NOMO-1 treated with DMSO at 0.1 percent for 48 hours (cell line): ENCODE results near the gene DDAH1.

Source experiments
- DNase-seq: peaks from one replicate; lab custom pipeline; 2025; ENCODE audit not compliant: unreplicated experiment; lab: John Stamatoyannopoulos, UW

Gene DDAH1

GRCh38 chr1:85445906-85446305 is 19.1 kb downstream of the DDAH1 start:
- no peak for DNase-seq

GRCh38 chr1:85444381-85444780 is 20.6 kb downstream of the DDAH1 start:
- no peak for DNase-seq

DNA sequence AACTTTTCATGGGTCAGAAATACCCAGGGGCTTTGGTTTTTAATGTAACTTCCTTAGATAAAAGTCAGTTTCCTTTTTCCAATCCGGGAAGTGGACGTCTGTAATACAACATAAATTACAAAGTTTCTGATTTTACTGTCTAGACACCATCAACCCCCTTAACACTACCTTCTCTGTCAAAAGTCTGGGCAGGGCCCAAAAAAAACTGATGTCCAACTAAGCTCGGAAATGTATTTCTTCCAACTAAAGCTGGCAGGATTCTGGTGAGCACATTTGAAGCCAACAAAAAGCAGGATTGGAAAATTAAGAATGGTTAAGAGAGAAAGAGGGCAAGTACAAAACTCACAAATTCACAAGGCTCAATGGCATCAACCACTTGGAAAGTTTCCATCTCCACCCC is 24.3 kb downstream of the DDAH1 start:
- DNase-seq: no peak

DNA sequence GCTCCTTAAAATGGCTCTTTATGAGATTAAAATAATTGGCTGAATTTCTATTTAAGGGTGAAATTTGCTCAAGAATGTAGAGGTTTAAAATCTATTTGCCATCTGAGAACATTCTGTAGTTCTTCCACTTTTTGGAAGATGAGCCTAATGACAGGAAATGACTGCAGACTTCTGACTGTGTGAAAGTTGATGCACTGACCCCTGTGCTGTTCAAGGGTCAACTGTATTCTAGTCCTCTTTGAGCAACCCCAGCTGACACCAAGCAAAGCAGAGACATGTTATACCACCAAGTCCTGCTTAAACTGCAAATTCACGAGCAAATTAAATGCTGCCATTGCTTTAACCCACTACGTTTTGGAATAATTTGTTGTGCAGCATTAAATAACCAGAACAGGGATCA is 26.6 kb downstream of the DDAH1 start:
- no peak for DNase-seq

DNA sequence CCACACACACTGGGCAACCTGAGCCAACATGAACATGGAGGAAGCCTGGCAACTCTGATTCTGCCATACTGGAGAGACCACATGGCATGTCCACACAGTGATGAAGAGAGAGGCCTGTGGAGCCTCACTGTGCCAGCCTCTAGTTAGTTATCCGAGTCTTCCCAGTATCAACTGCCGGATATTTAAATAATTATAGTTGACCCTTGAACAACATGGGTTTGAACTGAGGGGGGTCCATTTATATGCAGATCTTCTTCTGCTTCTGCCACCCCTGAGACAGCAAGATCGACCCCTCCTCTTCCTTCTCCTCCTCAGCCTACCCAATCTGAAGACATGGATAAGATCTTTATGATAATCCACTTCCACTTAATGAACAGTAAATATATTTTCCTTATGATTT is 27.8 kb downstream of the DDAH1 start:
- DNase-seq: no peak

- DNase-seq: no peak
Measured at GRCh38 chr1:85433096-85433495, 31.9 kb downstream of the DDAH1 start.

DNA sequence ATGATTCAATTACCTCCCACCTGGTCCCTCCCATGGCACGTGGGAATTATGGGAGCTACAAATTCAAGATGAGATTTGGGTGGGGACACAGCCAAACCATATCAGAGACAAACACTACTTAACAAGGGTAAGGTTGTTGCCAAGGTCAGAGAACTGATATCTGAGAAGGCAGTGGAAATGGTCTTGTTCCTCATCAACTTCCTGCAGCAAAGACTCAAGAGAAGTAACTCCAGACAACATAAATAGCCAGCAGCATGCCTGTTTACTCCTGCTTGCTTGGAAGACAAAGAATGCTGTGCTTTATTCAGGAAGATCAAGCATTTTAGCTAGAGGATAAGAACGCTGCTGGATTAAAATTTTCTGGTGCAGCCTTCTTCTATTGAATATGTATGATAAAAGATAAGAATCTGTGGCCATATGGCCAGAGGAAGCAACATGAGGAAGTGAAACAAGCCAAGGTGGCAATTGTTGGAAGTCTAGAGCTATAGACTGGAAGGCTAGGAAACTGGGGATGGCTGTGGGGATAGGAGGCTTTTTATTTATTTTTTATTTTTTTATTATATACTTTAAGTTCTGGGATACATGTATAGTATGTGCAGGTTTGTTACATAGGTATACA is 36.4 kb downstream of the DDAH1 start:
- DNase-seq: peak; percentile 79

- peak; percentile 8 for DNase-seq
Measured at GRCh38 chr1:85427849-85428248, 37.1 kb downstream of the DDAH1 start.

GRCh38 chr1:85427331-85427730 is 37.6 kb downstream of the DDAH1 start:
- no peak for DNase-seq

DNA sequence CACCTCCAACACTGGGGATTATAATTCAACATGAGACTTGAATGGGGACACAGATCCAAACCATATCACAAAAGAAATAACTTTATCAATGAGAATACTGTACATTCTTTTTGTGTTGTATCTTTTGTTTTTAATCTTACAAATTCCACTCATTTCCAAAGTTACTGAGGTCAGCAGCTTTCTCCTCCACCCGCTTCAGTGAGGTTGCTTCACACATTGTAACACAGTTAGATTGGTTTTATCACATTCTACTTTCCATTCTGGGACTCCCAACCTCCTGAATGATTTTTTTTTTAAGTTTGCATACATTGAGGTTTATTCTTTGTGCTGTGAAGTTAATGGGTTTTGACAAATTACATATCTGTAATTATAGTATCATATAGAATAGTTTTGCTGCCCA is 43.8 kb downstream of the DDAH1 start:
- no peak for DNase-seq

- DNase-seq: no peak
Measured at GRCh38 chr1:85420199-85420598, 44.8 kb downstream of the DDAH1 start.

DNA sequence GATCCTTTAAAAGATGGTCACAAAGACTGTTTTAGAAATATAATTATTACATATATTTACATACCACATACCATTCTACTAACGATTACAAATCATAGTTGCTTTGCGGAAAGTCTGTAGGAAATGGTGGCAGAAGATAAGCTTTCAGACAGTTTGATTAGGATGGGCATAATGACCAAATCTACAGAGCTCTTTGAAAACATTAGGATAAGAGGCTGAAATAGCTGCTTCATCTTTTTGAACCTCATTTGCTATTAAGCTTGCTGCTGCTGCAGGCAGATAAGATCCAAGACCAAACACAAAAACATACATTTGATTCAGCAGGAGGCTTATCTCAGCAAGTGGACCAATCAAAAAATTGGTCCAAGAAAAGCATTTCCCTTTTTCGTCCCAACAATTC is 47.1 kb downstream of the DDAH1 start:
- DNase-seq: no peak

DNA sequence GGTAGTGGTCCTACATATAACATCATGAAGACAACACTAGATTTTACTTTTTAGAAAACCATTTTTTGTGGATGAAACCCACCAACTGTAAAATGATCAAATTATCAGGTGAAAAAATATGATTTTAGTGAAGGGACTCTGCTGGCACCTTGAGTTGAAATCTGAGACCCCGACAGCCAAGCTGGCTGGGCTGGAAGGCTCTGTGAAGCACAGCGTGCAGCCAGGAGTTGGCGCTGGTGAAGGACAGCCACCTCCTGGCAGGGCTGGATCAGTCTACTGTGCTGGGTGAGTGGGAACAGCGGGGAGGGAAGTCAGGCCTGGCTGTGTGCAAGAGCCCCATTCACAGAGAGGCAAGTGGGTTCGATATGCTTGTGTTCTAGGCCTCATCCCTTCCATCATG is 47.9 kb downstream of the DDAH1 start:
- DNase-seq: no peak

DNA sequence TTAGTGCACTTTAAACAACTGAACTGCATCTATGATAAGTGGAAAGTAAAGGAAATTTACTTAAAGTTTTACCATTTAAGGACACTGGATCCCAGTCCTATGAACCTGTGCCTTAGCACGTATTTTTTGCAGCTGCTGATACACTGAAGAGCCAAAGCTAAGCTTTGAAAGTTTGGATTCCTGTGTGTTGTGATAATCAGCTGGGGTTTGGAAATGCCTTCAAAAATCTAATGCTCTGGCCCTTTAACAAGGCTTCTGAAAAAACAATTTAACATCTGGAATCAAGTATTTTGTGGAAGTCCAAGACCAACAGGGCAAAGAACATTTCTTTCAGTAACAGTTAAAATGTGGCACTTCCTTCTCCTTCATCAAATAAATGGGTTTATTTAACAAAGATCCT is 51.8 kb downstream of the DDAH1 start:
- DNase-seq: no peak

GRCh38 chr1:85411567-85412305 is 53.2 kb downstream of the DDAH1 start:
- DNase-seq: no peak

- no peak for DNase-seq
Measured at GRCh38 chr1:85409516-85409915, 55.4 kb downstream of the DDAH1 start.

DNA sequence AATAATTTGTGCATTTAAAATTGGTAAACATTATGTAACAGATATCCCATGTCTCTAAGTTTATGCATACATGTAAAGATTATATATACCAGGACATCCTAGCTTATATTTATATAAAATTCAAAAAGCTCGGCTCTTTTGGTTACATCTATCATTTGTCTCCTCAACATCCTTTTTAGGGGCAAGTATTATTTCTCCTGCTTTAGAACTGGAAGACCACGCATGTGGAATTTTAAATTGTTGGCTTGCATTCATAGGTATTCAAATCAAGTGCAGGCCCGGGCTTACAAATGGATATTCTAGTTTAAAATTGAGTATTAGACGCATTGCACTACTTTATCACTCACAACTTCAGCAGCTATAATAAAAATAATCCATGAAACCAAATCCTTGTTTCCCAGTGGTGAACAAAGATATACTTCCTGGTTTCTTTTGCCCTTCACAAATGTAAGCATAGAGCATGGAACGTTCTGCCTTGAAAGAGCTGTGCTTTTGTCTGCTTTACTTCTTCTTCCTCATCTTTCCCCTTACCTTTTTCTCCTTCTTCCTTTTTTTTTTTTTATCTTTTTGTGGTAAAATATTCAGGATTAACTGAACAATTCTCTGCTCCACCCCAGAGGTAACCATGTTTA is 57.1 kb downstream of the DDAH1 start:
- DNase-seq: no peak

DNA sequence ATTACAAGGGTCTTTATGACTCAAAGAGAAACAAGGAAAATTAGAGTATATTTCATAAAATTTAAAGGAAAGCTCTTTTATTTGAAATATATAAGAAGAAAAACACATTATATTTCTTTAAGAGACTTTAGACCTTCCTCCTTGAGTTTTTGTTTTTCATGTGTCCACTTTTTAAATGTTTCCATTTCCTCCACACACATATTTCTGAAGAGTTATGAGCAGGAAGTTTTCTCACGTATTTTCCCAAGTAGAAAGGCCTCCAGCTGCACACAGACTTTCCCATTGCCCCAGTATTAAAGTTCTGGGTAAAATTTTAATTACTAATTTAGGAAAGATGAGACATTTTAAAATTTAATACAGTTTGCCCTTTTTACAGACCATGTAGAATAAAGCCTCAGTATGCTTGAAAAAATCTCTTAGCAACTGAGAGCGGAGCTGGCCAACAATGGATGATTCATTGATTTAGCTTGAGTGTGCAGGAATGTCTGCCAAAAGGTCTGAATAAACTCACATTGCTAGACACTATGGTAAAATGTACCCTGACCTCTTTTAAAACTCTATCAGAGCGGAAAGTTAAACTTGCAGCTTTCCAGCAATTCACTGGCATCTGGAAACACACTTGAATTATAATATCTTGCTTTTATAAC is 57.9 kb downstream of the DDAH1 start:
- no peak for DNase-seq

DNA sequence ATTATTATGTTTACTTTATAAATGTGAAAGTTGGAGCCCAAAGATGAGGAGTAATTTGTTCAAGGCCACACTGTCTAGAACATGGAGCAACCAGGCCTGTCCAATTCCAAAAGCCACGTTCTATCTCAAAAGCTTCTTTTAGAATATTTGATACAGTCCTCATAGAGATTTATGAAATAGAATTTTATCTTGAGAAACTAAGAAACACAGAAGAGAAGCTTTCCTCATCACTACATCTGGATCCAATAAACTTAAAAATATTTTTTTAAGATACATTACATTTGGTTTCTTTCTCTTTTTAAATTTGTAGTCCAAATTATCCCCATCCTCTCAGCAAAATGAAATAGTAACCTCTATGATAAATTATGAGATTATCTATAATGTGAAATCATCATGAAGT is 58.9 kb downstream of the DDAH1 start:
- DNase-seq: no peak

DNA sequence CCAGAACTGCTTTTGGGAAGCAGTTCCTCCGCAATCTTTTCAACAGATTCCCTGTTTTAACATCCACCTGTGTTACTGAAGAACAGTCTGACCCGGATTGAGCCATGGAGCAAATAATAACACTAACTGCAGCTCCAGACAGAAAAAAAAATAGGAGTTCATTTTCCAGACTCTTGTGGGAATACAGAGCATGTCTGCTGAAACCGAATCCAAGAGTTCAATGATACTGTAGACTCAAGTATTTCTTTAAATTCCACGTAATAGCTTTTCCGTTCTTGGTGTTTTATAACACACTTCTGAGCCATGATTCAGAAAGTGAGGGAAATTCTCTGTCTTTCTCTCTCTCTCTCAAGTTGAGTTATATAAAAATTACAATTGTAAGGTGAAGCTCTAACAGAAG is 60.6 kb downstream of the DDAH1 start:
- no peak for DNase-seq

- no peak for DNase-seq
Measured at GRCh38 chr1:85398391-85399064, 66.4 kb downstream of the DDAH1 start.
